WI38 (cell line): Measurements from ENCODE around the gene ADCYAP1R1.

Experiments
- H3K4me3 ChIP-seq: 2 replicates; pipeline ENCODE4 v1.5.1; 2011; ENCODE audit warnings: low read depth, mild to moderate bottlenecking, control low read depth, low read length
- CTCF ChIP-seq: IDR thresholded peaks from 2 replicates; pipeline ENCODE4 v1.5.1; 2012; ENCODE audit warnings: low read depth, mild to moderate bottlenecking, control low read depth, low read length

Gene ADCYAP1R1

DNA sequence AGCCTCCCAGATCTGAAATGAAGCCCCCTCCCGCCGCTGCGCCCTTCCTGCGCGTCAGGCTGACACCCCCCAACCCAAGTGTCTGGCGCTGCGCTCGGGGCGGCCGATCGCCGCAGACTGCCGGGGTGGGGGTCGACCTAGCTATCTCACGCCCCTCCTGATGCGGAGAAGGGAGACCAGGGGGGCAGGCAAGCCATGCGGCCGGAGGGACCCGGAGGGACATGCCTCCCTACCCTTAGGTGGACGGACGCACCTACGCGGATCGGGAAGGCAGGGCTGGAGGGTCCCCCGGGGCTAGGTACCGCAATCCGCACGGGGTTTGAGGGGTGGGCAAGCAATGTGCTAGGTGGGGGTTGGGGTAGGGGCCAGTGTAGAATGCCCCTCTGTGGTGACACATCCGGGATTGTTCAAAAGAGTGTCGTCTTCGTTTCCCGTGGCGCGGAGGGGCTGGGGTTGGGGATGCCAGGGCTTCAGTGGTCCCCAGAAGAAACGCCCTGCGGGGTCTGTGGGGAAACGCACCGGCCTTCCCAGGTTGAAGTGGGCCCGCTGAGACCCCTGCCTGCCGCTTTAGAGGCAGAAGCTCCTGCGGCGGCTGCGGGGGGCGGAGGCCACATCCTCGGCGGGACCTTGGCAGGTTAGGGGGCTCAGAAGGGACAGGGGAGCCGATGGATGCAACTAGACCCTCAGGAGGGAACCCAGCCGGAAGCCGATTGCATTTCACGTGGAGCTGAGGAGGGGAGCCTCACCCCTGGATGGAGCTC lies 913 bp downstream of the ADCYAP1R1 start:
- H3K4me3 ChIP-seq, result no peak overlapping the region
- TF ChIP-seq CTCF, result no peak

GRCh38 chr7:31053986-31054385 lies 1.9 kb downstream of the ADCYAP1R1 start:
- H3K4me3 ChIP-seq, result no peak overlapping the region
- TF ChIP-seq CTCF, result no peak

DNA sequence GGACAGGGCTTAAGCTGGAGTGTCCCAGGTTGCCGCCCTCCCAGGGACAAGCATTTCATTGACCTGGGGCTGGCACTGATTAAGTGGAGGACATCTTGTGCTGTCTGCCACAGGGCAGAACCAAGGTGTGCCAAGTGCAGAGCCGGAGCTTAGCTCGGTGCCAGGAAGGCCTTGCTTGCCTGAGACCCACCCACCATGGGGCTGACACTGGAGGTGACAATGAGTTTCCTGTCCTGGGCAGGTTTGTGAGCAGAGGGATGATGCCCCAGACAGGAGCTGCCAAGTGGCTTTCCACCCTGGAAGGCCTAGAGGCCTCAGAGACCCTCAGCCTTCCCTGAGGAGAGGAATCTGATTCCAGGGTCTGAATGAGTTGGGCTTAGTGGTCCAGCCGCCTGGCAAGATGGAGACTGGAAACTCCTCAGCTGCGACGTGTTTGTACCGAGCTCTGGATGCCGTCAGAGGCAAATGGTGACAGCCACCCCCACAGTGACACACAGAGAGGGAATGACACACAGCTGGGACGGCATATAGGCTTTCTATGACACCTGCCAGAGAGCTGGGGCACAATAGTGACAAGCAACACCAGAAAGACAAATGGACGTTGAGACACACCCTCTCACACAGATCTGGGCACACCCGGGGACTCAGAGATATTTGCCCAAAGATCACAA lies 2.6 kb downstream of the ADCYAP1R1 start:
- TF ChIP-seq CTCF, result no peak
- no peak overlapping the region for H3K4me3 ChIP-seq

DNA sequence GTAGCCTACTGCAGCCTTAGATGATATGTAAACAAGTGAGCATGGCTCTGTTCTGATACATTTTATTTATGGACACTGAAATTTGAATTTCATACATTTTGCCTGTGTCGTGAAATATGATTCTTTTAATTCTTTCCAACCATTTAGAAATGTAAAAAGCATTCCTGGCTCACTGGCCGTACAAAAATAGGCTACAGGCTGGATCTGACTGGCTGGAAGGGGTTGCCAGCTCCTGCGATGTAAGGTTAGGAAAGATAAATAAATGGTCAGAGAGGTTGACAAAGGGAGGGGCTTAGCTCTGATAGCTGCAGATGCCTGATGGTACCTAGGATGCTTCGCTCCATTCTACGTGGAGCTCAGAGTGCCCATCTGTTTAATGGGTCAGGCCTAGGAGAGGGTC lies 3.4 kb downstream of the ADCYAP1R1 start:
- H3K4me3 ChIP-seq, result no peak overlapping the region
- TF ChIP-seq CTCF, result no peak

DNA sequence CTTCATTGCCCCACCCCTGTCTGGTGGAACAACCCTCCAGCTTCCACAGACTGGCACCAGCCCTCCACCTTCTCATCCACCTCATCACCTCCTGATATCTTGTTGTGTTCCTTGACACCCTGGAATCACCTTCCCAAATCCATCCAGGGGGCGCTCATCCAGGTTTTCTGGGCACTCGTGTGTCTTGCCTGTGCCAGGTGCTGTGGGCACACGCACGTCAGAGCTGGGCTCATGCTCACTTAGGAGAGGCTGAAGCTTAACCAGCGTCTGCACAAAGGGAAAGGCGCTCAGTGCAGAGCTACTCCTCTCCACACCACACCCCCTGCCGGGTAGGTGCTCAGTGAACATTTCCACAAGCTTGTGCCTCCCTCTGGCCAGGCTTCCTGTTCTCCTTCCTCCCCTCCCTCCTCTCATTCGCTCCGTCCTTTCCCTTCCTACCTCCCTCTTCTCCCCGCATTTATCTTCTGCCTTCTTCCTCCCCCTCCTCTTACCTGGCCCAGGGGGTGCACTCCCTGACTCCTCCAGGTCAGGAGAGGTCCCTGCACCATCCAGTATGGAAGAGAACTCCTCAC lies 4.8 kb downstream of the ADCYAP1R1 start:
- H3K4me3 ChIP-seq, result no peak overlapping the region
- TF ChIP-seq CTCF, result no peak

GRCh38 chr7:31058122-31058521 lies 6.0 kb downstream of the ADCYAP1R1 start:
- no peak overlapping the region for H3K4me3 ChIP-seq
- TF ChIP-seq CTCF, result no peak

GRCh38 chr7:31058688-31059087 lies 6.6 kb downstream of the ADCYAP1R1 start:
- TF ChIP-seq CTCF, result no peak
- H3K4me3 ChIP-seq, result no peak overlapping the region
